HG02759 (cell line): ENCODE measurements around the gene RAB24.
A peak's percentile ranks its signal among the peaks of the same experiment; 100 is the strongest.

Source experiments
- ATAC-seq: cut with Tn5 transposase; IDR thresholded peaks from one replicate; pipeline ENCODE4 v1.9.1; 2021; ENCODE audit warnings: mild to moderate bottlenecking, moderate library complexity; ENCODE audit not compliant: unreplicated experiment

RAB24 gene

DNA sequence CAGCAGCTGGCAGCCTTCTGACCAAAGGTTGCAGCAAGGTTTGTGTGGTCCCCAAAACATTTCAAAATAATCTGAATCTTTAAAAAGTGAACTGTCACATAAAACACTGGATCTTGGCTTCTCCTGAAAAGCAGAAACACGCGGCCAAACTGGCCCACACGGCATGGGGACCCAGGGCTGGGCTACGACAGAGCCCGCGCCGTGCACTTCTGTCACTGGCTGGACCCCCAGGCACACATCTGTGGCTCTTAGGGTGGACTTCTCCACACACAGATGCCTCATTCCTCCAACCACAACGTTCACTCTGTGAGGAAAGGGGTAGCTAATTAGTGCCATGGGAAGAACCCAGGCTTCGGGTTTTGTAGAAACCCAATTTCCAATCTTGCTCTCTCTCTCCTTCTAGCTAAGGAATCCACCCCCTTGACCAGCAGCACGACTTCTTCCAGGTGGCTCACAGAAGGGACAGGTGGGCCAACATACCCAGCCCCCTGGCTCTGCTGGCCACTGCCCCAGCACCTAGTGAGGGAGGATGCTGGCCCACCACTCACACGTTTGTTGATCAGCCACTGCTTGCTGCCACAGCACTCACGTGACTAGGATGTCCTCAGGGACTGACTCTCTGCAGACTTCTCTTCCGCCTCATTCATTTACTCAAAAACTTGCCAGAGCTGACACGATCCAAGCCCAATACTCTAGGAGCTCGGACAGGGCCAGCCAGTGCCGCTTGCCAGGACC is 30.1 kb upstream of the RAB24 start:
- no peak for ATAC-seq

DNA sequence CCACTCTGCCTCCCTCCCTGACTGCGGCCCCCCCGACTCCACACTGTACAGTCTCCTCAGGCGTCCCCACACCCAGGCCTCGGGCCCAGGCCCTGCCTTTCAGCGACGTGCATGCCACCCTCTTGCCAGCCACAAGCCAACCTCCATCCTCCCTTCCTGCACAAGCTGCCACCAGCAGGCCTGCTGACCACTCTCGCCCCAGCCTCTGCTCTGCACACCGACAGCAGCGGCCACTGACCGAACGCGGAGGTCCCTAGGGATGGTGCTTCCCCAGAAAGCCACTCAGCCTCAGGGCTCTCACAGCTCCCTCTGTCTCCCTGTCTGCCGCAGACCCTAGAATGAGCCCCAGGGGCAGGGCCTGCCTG is 29.4 kb upstream of the RAB24 start:
- ATAC-seq = no peak

DNA sequence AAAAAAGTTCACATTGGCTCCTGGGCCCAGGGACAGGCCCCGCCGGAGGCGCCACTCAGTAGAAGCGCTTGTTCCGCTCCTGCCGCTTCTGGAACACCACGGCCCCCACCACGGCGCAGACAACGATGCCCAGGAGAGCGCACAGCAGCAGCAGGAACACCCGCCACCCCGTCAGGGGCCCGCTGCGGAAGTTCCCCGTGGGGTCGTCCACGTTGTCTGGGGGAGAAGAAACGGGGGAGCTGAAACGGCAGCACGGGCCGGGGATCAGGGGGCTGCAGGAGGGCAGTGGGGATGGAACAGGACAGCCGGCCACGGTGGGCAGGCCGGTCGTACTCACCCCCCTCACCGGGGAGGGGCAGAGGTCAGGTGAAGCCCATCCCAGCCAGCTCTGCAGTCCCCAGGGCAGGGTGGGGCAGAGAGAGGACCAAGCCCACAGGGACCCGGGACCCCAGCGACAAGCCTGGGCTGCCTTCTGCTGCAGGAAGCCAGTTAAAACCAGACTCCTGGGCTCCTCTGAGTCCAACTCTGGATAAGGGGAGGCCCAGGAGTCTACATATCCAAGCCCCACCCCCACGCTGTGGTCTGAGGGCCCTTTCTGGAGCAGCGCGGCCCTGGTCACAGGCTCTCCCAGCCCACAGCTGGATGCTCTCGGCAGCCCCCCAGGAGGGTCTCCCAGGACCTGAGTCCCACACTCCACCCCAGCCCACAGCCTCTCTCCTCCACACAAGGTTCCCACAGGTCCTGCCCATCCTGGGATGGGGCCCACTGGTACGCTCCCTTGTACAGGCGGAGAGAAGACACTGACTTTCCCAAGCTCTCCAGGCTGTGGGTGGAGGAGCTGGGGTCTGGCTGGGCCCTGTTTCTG is 28.7 kb upstream of the RAB24 start:
- ATAC-seq = no peak

DNA sequence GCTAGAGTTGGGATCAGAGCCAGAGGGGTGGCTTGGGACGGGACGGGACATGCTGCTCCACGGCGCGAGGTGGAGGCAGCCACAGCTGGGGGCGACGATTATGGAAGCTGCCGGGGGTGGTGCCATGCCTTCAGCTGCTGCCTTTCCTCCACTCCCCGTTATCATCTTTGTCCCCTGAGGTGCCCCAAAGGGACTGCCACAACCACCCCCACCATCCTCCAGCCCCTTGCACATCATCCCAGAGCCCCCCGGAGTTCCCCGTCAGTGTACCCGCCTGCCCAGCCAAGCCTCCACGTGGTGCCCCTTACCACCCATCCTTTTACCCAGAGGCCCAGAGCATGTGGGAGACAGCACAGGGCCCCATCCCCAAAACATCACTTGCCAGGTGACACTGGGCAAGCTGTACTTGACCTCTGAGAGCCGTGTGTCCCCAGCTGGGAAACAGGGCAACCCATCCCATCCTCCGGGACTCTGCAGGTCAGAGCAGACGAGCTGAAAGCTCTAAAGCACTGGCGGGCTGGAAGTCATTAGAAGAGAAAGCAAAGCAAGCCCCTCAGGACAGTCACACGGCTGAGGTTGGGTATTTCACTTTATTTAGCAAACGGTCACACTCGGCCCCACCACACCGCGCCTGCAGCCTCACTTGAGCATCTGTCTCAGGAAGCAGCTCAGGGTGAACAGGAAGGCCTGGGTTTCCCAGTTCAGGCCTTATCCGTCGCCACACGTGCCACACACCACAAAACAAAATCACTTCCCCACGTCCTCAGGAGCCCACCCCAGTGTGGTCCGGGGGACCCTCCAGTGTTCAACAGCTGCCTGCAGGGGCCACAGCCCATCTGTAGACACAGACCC is 27.7 kb upstream of the RAB24 start:
- no peak for ATAC-seq

DNA sequence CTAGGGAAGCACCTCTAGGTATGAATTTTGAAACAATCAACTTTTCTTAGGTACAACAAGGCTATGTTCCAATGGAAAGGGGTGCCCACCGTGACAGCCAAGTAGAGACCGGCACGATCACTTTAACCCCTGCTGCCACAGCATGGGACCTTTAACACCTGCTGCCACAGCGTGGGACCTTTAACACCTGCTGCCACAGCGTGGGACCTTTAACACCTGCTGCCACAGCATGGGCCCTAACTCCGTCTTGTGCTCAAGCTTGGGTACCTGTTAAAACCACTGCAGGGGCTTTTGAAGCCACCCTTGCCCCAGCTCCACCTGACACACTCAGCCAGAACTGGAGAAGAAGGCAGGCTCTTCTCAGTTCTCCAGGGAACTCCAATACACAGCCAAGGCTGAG is 26.4 kb upstream of the RAB24 start:
- ATAC-seq = no peak

DNA sequence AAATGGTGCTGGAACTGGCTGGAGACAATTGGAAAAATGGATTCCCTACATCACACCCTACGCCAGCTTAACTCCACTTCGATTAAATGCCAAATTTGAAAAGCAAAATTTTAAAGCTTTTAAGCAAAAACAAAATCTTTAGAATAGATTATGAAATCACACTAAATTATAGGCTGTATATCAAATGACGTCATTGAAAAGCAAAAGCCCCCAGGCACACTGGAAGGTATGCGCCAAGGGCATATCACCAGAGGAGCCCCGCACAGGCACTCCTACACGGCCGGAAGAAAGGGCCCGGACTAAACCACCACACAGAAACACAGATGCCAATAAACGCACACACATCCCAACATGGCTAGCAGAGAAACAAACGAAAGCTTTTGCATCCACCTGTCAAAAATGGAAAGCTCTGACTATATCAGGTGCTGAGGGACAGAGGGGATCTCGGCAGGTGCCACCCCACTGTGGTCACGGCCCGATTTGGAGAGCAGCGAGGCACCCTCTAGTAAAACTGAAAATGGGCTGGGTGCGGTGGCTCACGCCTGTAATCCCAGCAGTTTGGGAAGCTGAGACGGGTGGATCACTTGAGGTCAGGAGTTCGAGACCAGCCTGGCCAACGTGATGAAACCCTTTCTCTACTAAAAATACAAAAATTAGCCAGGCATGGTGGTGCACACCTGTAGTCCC is 25.2 kb upstream of the RAB24 start:
- ATAC-seq = no peak

DNA sequence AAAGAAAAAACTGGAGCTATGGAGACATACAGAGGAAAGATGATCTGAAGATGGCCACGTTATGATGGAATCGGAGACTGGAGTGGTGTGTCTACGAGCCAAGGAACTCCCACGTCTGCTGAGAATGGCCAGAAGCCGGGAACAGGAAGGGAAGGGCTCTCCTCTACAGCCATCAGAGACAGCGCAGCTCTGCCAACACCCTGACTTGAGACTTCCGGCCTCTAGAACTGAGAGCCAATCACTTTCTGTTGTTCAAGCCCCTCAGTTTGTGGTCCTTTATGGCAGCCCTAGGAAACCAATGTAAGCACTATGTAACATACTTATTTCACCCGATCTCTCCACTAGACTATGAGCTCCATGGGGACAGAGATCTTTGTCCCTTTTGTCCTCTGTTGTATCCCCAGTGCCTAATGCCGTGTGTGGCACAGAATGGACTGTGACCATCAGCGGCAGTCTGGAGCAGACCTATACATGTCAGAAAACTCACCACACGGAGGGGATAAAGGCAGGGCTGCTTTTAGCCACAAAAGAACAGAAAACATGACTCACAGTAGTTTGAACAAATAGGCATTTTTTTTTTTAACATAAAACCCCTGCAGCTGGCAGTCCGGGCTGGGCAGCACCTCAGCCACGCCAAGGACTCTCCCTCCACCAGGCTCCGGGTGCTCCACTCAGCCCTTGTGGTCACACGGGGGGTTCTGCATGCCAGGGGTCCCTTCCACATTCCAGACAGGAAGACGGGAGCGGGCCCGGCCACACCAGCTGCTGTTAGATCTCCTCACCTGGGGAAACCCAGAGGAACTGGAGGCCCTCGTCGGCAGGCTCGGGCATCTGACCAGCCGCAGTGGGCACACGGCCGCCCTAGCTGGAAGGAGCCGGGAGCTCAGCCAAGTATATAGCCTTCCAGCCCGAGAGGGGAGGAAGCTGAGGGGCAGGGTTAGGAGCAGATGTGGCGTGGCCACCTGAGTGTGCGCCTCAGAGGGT is 24.3 kb upstream of the RAB24 start:
- no peak for ATAC-seq

DNA sequence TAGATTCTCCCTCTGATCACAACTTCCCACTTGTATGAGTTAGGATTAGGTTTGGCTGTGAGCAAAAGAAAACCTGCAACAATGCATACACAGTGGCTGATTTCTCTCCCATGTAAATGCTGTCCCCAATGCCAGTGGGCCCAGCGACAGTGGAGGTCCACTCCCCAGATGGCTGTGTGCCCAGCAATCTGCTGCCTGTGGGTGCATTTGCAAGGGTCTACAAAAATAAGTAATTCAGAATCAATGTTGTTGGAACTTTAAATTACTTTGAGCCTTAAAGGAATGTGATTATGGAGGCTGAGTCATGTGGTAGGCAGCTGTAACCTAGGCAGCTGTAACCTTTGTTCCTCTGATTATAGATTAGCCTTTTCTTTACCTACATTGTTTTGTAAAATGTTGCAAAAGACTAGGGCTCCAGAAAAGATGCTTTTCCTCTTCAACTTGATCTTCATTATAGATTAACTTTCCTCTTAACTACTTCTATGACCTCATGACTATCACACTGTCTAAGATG is 22.4 kb upstream of the RAB24 start:
- ATAC-seq = no peak

DNA sequence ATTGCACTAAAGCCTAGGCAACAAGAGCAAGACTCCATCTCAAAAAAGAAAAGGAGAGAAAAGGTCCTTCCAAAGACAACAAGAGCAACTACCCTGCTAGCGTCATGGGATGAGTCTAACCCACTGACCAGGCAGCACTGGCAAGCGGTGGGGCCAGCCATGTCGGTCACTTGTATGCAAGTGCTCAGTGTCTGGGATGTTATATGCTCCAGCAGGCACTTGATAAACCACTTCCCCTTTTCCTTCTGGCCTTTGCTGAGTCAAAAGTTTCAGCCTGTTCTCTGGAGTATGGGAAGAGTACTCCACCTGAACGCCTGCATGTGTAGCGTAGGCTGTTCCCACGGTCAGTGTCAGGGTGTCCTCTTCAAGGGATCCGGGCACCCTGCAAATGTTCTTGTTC is 17.4 kb upstream of the RAB24 start:
- ATAC-seq = no peak

DNA sequence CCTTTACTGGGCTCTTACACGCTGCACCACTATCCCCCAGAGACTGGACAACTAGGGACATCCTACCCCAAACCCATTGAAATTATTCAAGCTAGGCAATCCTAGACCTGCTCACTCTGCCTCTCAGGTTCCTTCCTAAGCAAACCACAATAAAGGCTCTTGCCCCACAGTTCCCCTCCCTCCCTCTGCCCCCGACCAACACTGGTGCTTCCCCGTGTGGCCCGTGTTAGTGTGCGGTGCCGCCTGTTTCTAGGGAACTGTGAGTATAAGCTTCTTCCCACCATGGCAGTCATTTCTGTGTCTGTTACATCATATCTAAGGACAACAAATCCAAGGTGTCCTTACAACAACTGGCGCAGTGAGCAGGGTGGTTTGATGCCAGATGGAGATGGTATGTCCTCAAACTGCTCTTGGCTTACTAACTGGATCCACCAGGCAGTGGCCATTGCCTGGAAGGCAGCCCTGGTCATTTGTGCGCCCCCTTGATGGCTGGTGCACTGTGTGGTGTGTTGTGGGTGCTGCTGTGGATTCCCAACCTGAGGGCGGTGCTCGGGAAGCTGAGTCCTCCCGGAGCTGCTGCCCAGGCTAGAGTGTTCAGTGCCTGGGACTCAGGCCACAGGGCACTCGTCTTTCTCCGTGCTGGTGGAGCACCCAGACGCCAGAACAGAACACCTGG is 16.5 kb upstream of the RAB24 start:
- ATAC-seq = no peak

DNA sequence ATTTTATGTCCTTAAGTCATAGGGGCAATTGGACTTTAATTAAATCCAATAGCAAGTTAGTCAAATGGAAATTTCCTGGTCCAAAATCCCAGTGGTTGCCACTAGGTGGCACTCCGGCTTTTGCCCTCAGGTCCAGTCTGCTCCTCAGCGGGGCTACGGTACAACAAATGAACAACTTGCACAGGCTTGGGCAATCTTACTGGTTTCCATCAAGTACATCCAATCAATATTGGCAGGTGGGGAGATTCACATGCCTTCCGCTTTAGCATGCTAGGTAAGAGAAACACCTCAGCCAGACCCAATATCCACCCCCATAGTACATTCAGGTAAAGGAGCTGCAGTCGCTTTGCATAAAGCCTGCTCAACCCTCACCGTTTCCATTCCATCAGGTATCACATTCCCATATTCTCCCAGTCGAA is 14.4 kb upstream of the RAB24 start:
- ATAC-seq = no peak

DNA sequence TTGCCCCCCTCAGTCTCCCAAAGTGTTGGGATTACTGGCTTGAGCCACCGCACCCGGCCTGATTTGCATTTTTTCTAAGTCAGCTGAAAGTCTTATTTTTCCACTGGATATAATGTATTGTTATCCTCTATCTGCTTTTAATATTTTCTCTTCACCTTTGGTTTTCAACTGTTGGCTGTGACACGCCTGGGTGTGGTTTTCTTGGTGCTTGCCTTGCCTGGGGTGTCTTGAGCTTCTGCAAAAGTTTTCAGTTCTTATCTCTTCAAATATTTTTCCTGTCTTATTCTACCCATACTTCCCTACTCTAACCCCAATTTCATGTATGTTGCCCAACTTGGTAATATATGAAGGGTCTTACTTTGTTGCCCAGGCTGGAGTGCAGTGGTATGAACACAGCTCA is 12.5 kb upstream of the RAB24 start:
- no peak for ATAC-seq

DNA sequence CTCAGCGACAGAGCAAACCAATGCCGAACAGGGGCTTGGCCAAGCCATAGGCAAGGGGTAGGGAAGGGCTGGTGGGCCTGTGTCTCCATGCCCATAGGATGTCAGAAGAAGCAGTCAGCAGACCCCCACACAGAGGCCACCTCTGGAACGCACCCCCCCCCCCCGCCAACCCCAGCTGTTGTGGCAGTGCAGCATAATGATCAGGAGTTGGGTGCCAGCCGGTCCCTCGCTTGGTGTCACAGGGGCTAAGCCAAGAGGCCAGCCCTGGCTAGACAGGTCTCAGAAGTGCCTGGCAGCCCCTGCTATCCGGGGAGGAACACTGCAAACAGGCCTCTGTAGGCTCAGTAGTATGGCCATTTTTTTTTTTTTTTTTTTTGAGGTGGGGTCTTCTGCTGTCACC is 11.9 kb upstream of the RAB24 start:
- no peak for ATAC-seq

DNA sequence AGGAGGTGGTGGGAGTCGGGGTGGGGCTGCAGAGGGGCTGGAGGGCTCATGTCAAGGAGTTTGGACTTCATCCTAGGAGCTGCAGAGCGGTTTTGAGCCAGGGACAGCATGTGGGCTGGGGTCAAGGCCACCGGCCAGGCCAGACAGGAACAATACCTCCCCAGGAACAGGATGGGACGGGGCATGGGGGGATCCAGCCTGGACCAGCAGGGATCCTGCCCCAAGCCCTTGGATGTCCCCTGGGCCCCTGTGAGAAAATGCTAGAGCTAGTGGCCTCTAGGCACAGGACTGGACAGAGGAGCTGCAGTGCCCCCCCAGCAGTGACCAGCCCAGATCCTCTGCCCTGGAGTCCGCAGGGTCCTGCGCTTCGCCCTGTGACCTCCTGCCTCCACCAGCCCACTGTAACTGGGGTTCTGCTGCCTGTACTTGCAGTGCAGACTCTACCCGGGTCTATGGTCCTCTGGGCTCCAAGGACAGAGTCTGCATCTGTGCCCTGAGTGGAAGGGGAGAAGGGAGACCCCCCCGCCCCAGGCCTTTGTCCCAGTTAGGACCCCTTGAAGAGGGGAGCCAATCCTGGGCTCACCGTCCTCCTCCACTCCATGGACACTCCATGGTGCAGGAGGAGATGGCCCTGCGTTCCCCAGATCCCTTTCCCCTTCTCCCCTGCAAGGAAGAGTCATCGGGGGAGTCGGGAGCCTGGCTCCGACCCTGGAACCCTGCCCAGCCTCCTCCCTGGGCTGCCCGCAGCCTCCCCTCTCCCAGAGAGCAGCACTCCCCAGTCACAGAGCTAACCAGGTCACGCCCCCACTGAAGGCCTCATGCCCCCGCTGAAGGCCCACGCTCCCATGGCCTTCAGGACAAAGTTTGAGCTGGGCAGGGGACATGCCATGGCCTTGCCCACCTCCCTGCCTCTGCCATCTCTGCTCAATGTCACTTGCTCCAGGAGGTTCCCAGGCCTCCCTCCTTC is 11.1 kb upstream of the RAB24 start:
- ATAC-seq = no peak

DNA sequence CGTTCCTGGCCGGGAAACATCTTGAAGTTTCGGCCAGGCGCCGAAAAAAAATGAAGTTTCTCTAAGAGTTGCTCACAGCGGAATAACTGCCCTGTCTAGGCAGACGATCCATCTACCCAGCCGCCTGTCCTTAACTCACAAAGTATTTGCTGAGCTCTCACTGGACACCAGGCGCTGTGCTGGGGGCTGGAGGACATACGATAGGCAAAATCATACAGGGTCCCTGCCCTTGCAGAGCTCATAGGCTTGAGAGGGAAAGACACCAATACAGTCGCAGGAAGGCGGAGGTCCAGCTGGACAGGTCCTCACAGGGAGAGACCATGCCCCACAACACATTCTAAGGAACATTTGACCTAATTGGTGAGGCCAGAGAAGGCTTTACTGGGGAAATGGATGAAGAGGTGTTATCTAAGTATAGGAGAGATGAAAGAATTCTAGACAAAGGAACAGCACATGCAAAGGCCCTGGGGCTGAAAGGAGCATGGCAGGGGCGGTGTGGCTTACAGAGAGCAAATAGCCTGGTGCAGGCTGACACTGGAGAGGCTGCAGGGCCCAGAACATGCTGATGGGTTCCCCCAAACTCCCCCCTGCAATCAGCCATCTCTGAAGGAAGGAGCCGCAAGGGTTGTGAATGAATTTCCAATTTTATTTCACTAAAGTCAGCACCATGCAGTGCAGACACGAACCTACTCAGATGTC is 10.2 kb upstream of the RAB24 start:
- no peak for ATAC-seq

DNA sequence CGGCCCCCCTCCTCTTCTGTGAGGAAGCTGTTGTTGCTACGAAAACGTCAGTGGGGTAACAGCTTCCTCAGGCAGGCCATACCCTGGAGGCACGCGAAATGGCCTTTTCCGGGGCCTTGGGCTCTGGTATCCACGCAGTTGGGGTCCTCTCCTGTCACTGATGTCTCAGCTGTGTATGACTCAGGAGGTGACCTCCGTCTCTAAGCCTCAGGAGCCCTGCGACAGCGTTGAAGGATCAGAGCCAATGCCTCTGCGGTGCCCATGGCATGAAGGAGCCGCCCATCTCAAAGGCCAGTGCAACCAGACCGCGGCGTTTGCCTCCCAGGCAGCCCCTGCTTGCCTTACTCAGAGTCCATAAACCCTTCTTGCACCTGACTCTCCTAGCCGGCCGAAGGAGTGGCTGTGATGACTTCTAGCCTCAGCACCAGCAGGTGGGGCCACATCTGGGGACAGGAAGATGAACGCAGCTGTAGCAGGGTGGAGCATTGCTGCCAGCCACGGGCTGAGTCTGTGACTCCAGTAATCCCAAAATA is 9.2 kb upstream of the RAB24 start:
- ATAC-seq = peak; percentile 14
